Fibroblast of gingiva (primary cell): Measurements from ENCODE around the gene PRDM5.
"Not testable (repeated sequence)": the region's sequence is repeated elsewhere in the genome, so short reads cannot be mapped to it uniquely, and the experiment has no call there.

Experiments
- DNase-seq: peaks from one replicate; pipeline ENCODE4 v3.0.0-alpha.2; 2011; ENCODE audit warnings: low read depth

The PRDM5 gene

GRCh38 chr4:120753854-120754253, 168.7 kb downstream of the PRDM5 start:
- no peak for DNase-seq

DNA sequence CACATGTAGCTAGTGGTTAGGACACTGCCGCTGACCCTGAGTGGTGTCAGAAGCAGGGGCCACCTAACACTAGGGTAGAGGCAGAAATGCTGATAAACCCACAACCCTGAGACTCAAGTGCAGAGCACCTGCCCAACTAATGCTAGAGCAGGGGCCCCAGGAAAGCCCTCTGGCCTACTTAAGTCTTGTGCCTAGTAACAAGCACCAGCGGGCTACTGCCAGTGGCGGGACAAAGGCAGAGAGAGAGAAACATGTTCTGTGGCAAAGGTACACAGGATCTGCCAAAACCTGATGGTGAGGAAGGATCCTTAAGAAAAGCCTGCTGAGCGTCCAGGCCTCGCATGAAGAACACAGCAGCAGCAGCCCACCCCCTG, 172.4 kb downstream of the PRDM5 start:
- DNase-seq, result no peak

DNA sequence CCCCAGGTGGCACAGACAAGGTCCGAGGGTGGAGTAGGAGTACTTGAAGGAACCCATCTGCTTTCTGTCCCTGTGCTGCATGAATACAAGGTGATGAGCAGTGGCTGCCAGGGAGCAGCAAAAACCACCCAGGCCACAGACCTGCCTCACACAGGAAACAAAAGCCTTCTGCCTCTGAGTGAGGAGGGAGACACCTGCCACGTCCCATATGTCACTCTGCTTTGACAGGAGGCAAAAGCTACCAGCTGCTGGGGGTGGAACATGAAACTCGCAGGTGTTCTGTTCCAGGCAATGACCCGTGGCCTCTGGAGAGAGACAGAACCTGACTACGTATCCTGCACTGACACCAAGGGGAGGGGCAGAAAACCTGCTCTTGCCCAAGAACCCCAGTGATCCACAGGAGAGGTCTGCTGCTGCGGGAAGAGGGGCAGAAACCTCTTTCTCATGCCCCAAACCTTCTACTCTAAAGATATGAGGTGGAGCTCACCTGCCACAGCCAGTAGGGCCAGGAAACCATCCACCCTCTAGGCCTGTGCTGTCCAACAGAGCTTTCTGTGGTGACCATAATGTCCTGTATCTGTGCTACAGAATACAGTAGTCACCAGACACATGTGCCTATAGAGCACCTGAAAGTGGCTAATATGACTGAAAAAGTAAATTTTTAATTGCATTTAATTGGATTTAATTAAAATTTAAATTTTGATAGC, 172.9 kb downstream of the PRDM5 start:
- DNase-seq, result no peak

DNA sequence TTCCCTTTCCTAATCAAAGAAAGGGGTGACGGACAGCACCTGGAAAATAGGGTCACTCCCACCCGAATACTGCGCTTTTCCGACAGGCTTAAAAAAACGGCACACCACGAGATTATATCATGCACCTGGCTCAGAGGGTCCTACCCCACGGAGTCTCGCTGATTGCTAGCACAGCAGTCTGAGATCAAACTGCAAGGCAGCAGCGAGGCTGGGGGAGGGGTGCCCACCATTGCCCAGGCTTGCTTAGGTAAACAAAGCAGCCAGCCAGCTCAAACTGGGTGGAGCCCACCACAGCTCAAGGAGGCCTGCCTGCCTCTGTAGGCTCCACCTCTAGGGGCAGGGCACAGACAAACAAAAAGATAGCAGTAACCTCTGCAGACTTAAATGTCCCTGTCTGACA, 180.9 kb downstream of the PRDM5 start:
- DNase-seq, result not testable (repeated sequence)

- no peak for DNase-seq
Measured at GRCh38 chr4:120736312-120736711, 186.2 kb downstream of the PRDM5 start.

DNA sequence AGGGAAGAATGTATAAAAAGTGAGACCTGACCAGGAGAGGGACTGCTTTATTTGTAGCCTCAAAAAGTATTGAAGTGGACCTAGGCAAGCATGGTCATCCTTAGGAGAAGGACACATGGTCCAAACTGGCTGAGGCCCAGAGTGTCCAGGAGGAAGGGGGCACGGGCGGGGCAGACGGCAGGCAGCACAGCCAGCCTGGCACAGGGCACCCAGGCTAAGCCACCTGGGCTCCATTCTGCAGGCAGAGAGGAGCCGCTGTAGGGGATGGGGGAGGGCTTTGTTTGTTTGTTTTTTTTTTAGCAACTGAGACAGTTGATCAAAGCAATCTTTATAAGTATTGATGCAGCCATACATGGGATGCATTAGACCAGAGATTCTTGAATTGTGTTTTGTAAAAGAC, 188.6 kb downstream of the PRDM5 start:
- DNase-seq, result no peak

DNA sequence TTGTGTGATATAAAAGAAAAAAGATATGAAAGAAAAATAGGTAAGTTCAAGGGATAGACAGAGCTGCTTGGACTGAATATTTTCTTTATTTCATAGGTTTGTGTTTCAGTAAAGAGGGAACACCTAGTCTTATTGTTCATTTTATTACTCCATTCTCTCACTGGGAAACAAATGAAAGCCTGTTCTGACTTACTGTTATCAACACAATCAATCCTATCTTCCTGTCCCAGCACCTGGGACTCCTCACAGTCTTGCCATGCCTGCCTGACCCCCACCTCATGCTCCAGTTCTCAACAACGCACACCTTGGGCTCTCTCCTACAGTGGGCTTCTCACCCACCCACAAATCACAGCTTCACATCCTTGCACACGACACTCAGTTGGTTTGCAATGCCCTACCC, 189.5 kb downstream of the PRDM5 start:
- no peak for DNase-seq

DNA sequence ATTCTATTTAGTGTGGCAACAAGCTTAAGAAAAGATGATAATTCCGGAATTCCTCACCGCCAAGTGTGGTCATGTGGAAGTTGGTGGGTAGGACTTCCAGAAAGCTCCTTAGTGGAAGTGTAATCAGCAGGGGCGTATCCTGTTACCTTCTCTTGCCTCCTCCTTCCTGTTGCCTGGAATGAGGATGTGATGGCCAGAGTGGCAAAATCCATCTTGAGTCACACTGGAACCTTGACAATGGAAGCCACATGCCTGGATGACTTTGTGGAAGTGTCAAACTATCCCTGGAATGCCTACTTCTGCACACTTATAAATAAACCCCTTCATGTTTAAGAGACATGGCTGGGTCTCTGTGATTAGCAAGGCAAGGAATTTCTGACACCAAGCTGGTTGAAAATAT, 191.0 kb downstream of the PRDM5 start:
- peak; percentile 33 for DNase-seq

GRCh38 chr4:120730777-120731320, 191.7 kb downstream of the PRDM5 start:
- DNase-seq, result no peak

GRCh38 chr4:120728892-120729675, 193.4 kb downstream of the PRDM5 start:
- no peak for DNase-seq

DNA sequence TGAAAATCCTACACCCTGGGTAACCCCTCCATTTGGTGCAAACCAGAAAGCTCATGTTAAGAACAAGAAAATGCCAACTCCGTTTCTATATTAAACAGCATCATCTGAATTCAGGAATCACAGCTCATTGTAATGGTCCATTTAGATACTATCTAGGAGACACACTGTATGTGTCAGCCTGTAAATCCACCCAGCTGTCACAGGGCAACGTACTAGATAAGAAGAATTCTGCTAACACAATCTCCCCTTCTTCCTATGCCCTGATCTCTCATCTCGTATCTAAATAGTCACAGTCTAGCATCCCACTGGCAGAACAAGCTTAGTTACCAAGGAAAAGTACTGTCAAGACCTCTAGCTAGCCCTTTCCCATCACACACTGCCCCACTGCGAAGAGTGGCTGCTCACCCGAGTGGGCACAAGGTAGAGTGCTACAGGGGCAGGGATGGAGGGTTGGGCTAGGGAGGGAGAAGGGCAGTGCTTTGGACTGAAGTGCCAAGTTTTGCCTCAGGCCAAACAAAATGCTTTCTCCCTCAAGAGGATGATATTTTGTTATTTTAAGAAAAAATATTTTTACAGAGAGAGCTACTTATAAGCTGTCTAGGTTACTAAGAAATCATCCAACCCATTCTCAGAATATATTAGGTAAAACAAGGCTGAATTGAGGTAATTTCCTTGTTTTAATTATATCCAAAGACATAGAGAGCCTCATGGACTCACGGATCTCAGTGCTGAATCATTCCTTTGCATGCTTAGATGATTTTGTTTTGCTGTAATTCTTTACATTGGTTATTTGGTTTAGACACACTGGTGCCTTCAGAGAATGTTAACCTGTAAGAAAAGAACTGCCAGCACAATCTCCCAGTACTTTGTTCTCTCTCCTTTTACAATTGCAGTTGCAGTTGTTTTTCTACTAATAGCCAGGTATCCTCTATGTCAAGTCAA, 196.6 kb downstream of the PRDM5 start:
- no peak for DNase-seq

- no peak for DNase-seq
Measured at GRCh38 chr4:120724656-120725055, 197.9 kb downstream of the PRDM5 start.

DNA sequence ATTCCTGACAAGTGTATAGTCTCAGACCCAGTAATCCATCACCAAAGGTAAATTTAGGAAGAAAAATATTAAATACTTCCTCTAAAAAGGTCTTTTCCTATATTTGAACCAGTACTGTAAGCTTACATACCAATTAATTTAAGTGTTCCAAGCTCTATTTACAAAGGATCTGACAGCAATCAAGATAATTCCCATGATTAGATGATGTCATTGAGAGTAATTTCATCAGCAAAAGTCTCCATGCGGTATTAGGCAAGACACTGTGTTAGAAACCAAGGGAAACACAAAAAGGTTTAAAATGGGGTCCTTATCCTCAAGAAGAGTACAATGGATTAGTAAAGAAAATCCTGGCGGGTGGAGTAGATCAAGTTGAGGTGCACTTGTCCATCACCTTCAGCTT, 198.5 kb downstream of the PRDM5 start:
- DNase-seq, result no peak

- DNase-seq, result no peak
Measured at GRCh38 chr4:120723105-120723504, 199.4 kb downstream of the PRDM5 start.

- DNase-seq, result no peak
Measured at GRCh38 chr4:120722655-120723054, 199.9 kb downstream of the PRDM5 start.

GRCh38 chr4:120720354-120720934, 202.1 kb downstream of the PRDM5 start:
- no peak for DNase-seq

- DNase-seq, result peak; percentile 66
Measured at GRCh38 chr4:120718979-120719566, 203.5 kb downstream of the PRDM5 start.

GRCh38 chr4:120716346-120716745, 206.2 kb downstream of the PRDM5 start:
- DNase-seq, result no peak

DNA sequence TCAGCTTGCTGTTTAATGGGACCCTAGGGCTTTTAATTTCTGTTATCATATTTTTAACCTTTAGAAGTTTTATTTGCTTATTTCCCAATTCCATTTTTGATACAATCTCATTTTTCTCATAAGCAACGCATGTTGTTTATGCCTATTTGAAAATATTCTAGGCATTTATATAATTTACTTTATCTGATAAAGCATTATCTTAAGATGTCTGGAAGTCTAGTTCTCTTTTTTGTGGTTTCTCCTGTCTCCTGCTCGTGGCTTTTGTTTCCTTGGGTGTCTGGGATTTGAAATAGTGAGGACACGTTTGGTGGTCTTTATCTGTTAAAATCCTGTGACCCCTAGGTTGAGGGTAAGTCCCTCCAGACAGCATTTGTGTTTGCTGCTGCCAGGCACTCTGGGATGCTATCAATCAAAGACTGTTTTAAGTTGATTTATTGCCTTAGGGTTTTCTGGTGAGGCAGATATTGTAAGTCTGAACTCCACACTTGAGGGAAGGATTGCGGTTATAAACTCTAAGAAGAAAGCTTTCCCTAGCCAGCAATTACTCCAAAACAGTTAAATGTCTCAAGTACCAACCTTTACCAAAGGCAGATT, 208.0 kb downstream of the PRDM5 start:
- DNase-seq, result no peak

GRCh38 chr4:120709991-120710390, 212.5 kb downstream of the PRDM5 start:
- peak; percentile 81 for DNase-seq

GRCh38 chr4:120704538-120704937, 218.0 kb downstream of the PRDM5 start:
- no peak for DNase-seq
